Measurements from ENCODE around the gene ZNF850.

Gene ZNF850

GRCh38 chr19:36719687-36720556, 52.7 kb downstream of the ZNF850 start:
- Mint-ChIP-seq H3K9me3 (peaks cover 66% of the 10 kb centered on the region), H3K27ac (no peak overlapping the region), H3K27me3 (ENCODE audit: low read depth) (no peaks in the 10 kb centered on the region), H3K4me3 (no peak overlapping the region), H3K36me3 (ENCODE audit: low read depth) (peaks cover 89% of the 10 kb centered on the region), H3K4me1 (no peaks in the 10 kb centered on the region)
- no peak for TF ChIP-seq CTCF (IDR thresholded peaks at IDR 0.05; ENCODE audit: unreplicated experiment in 3 of 3)

GRCh38 chr19:36709423-36709822, 63.2 kb downstream of the ZNF850 start:
- Mint-ChIP-seq H3K27me3 (ENCODE audit: low read depth) (no peaks in the 10 kb centered on the region), H3K9me3 (peaks cover 90% of the 10 kb centered on the region), H3K4me3 (no peak overlapping the region), H3K36me3 (ENCODE audit: low read depth) (peaks cover 100% of the 10 kb centered on the region), H3K4me1 (no peaks in the 10 kb centered on the region), H3K27ac (no peak overlapping the region)
- no peak for TF ChIP-seq CTCF (IDR thresholded peaks at IDR 0.05; ENCODE audit: unreplicated experiment in 3 of 3)

- Mint-ChIP-seq H3K36me3 (ENCODE audit: low read depth) (peaks cover 94% of the 10 kb centered on the region), H3K27me3 (ENCODE audit: low read depth) (no peaks in the 10 kb centered on the region), H3K4me3 (no peak overlapping the region), H3K27ac (no peak overlapping the region), H3K9me3 (peaks cover 85% of the 10 kb centered on the region), H3K4me1 (no peaks in the 10 kb centered on the region)
- no peak for TF ChIP-seq CTCF (IDR thresholded peaks at IDR 0.05; ENCODE audit: unreplicated experiment in 3 of 3)
Measured at GRCh38 chr19:36707134-36707533, 65.5 kb downstream of the ZNF850 start.

GRCh38 chr19:36688058-36688457, 84.5 kb downstream of the ZNF850 start:
- H3K9me3 Mint-ChIP-seq, result peaks cover 55% of the 10 kb centered on the region
- H3K4me1 Mint-ChIP-seq, result peaks cover 28% of the 10 kb centered on the region
- peak overlapping the region; percentile 99 to 100 (median 99) for H3K4me3 Mint-ChIP-seq
- peaks cover 88% of the 10 kb centered on the region for H3K36me3 Mint-ChIP-seq (ENCODE audit: low read depth)
- no peak for TF ChIP-seq CTCF (IDR thresholded peaks at IDR 0.05; ENCODE audit: unreplicated experiment in 3 of 3)
- peak overlapping the region; percentile 82 to 97 (median 96) for H3K27ac Mint-ChIP-seq
- no peaks in the 10 kb centered on the region for H3K27me3 Mint-ChIP-seq (ENCODE audit: low read depth)

GRCh38 chr19:36687214-36688056, 85.2 kb downstream of the ZNF850 start, which contains the start of gene ZNF567:
ZNF567 (plus strand) TSS chr19:36687612; CDS start chr19:36694868, 7,256 bp downstream.
- Mint-ChIP-seq H3K36me3 (ENCODE audit: low read depth) (peaks cover 87% of the 10 kb centered on the region), H3K27ac (peak within 1 kb of the TSS; percentile 82 to 97 (median 96)), H3K27me3 (ENCODE audit: low read depth) (no peaks in the 10 kb centered on the region), H3K4me3 (peak within 1 kb of the TSS; percentile 99 to 100 (median 99)), H3K4me1 (peaks cover 28% of the 10 kb centered on the region), H3K9me3 (peaks cover 53% of the 10 kb centered on the region)
- TF ChIP-seq CTCF (IDR thresholded peaks at IDR 0.05; ENCODE audit: unreplicated experiment in 3 of 3), result no peak
